Thyroid gland (tissue), 4 donors: ENCODE results near the gene SLC22A5. TPM values are rescaled to one million over a fixed set of nuclear protein-coding genes. Genes with fewer than 3 reads are reported as not detected.

Experiments
- DNase-seq, 2 donors: peaks; one replicate each; pipeline ENCODE4 v3.0.0-alpha.2; 2019
- H3K27ac ChIP-seq, 3 donors: fragments of 200-600 bp; sonication (generic); 1 replicate in 2 of 3; 2 replicates in 1 of 3; pipeline ENCODE4 v1.5.1; 2016 to 2019; ENCODE audit warnings: mild to moderate bottlenecking in 1 of 3, moderate library complexity in 1 of 3
- H3K27me3 ChIP-seq: fragments of 200-600 bp; sonication (generic); one replicate; pipeline ENCODE4 v1.5.1; 2019
- H3K36me3 ChIP-seq, 2 donors: fragments of 200-600 bp; sonication (generic); one replicate each; pipeline ENCODE4 v1.5.1; 2016 to 2019
- H3K4me1 ChIP-seq, 2 donors: fragments of 200-600 bp; sonication (generic); one replicate each; pipeline ENCODE4 v1.5.1; 2017 to 2019
- H3K4me3 ChIP-seq, 3 donors: fragments of 200-600 bp; sonication (generic); replicated peaks in 1 of 3; 1 replicate in 2 of 3; 2 replicates in 1 of 3; pipeline ENCODE4 v1.5.1; 2016; ENCODE audit warnings: mild to moderate bottlenecking in 1 of 3
- H3K9me3 ChIP-seq: fragments of 200-600 bp; sonication (generic); one replicate; pipeline ENCODE4 v1.5.1; 2017
- POLR2A ChIP-seq, 2 donors: fragments of 450-650 bp; IDR thresholded peaks; one replicate each; pipeline ENCODE4 v1.6.1; 2017; ENCODE audit warnings: antibody characterized with exemption in 2 of 2, mild to moderate bottlenecking in 2 of 2, moderate library complexity in 1 of 2
- WGBS, 2 donors: methylation state at CpG; one replicate each; pipeline ENCODE4 v1.1.5; 2017; 5-methylcytosine and 5-hydroxymethylcytosine counted together
- intact Hi-C: fragments of 100-400 bp; cut with DNase I; formaldehyde crosslinking; loops from one replicate; pipeline ENCODE4 v1.15.1; 2023
- microRNA-seq: library from miRNA; unstranded; fragments of <30 nt; microRNA quantifications from one replicate; pipeline ENCODE4, GENCODE V29; 2016
- small RNA-seq: library from RNA; depleted of rRNA; stranded (forward); fragments of <200 nt; gene quantifications from one replicate; pipeline ENCODE3, GENCODE V24; 2016
- total RNA-seq, 4 donors: library from RNA; depleted of rRNA; stranded (reverse); fragments of >200 nt; gene quantifications; one replicate each; pipeline ENCODE4 v1.2.3, GENCODE V29; 2016
- TF ChIP-seq, protein P1 (sequence below), 6 experiments: fragments of 200-600 bp in 3 of 6; fragments of 450-650 bp in 3 of 6; sonication (generic) in 3 of 6; IDR thresholded peaks; one replicate each; pipeline ENCODE4 v1.5.1; 2016 to 2019; ENCODE audit warnings: antibody characterized with exemption in 6 of 6, mild to moderate bottlenecking in 2 of 6, inconsistent platforms in 1 of 6, moderate library complexity in 1 of 6

The SLC22A5 gene
- total RNA-seq, 4 donors from 2014 or later, result 18.1 to 28.3 (median 24.2) TPM

DNA sequence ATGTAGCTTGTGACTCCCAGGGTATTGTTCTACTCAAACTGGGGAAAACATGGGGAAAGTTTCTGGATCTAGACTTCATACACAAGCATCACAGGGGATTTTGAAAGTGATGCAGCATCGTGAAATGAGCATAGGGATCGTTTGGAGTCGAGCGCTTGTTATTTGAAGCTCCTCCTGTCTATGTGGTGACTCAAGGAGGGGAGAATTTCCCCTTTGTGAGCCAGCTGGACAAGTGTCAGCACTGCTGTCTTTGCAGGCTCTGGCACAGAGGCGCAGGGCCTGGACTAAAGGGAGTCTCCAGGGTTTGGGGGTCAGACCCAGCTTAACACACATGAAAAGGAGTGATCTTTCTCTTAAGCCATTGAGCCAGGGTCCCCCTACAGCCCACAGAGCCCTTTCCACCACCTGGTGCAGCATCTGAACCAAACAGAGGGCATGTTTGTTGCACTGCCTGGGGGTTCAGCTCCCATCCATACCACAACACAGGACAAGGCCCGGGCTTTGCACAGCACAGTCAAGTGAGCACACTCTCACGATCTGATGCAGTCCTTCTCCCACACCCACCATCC, 70.1 kb downstream of the SLC22A5 start:
- peak overlapping the region in 2 of 3 donors; percentile 37 to 79 for H3K27ac ChIP-seq
- H3K4me3 ChIP-seq, result no peak overlapping the region
- peak in 1 of 2 donors; percentile 52 for DNase-seq
- WGBS, 2 donors, result 45 to 60% methylated on average over 7 of the region's 7 CpGs
- no peaks in the 10 kb centered on the region for H3K36me3 ChIP-seq
- H3K9me3 ChIP-seq, result no peaks in the 10 kb centered on the region
- no peaks in the 10 kb centered on the region for H3K27me3 ChIP-seq
- intact Hi-C loops, result no loop called here
- peaks cover 31 to 48% of the 10 kb centered on the region in 2 donors for H3K4me1 ChIP-seq
- TF ChIP-seq, protein P1, sequence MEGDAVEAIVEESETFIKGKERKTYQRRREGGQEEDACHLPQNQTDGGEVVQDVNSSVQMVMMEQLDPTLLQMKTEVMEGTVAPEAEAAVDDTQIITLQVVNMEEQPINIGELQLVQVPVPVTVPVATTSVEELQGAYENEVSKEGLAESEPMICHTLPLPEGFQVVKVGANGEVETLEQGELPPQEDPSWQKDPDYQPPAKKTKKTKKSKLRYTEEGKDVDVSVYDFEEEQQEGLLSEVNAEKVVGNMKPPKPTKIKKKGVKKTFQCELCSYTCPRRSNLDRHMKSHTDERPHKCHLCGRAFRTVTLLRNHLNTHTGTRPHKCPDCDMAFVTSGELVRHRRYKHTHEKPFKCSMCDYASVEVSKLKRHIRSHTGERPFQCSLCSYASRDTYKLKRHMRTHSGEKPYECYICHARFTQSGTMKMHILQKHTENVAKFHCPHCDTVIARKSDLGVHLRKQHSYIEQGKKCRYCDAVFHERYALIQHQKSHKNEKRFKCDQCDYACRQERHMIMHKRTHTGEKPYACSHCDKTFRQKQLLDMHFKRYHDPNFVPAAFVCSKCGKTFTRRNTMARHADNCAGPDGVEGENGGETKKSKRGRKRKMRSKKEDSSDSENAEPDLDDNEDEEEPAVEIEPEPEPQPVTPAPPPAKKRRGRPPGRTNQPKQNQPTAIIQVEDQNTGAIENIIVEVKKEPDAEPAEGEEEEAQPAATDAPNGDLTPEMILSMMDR (IDR thresholded peaks at IDR 0.05), result no peak
- no peak for TF ChIP-seq POLR2A (IDR thresholded peaks at IDR 0.05)

DNA sequence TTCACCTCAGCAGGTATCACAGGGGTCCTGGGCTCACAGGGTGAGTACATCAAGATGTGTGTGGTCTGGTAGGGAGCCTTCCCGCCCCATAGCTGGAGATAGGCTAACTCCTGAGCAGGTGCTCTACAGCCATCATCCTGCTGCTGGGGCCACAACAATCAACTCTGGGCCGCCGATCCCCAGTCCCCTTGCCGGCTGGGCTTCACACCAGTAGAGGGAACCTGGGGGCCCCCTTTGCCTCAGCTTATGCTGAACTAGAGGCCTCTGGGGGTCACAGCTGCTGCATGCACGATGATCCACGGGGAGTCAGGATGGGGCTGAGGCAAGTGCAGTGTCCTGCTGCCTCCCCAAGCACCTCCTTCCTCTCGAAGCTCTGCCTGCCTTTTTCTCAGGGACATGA, 74.6 kb downstream of the SLC22A5 start:
- Histone ChIP-seq H3K27me3 (no peaks in the 10 kb centered on the region), H3K36me3 (no peaks in the 10 kb centered on the region), H3K4me3 (no peak overlapping the region), H3K27ac (no peak overlapping the region), H3K9me3 (no peaks in the 10 kb centered on the region), H3K4me1 (peaks cover 31 to 39% of the 10 kb centered on the region in 2 donors)
- no peak for TF ChIP-seq POLR2A (IDR thresholded peaks at IDR 0.05)
- TF ChIP-seq, protein P1 (IDR thresholded peaks at IDR 0.05), result no peak
- DNase-seq, result no peak
- 58 to 81% methylated on average over 3 to 7 of the region's 7 CpGs for WGBS, 2 donors
- intact Hi-C loops, result no loop called here

Small RNAs within 50 kb of the gene (microRNA-seq; reads per million reads assigned to microRNA genes)
- not detected for gene MIR3936

Small RNAs within 50 kb of the gene (small RNA-seq; reads per million reads assigned to genes)
- gene MIR3936, result not detected

Other genes with a start within 250 kb of the SLC22A5 start
- gene P4HA2, start 141.9 kb upstream of the SLC22A5 start, total RNA-seq, result 10 to 100 TPM; 21.3 to 32.0 (median 29.6) TPM
- 10 to 100 TPM in 2 of 4 donors, 1 to 10 TPM in 2; 6.0 to 25.4 (median 13.3) TPM for gene PDLIM4, start 112.0 kb upstream of the SLC22A5 start, total RNA-seq
- under 1 TPM in 2 of 4 donors, not detected in 2; 0.54 to 0.78 TPM for gene SLC22A4, start 75.3 kb upstream of the SLC22A5 start, total RNA-seq
- gene IRF1, start 121.1 kb downstream of the SLC22A5 start, total RNA-seq, result 10 to 100 TPM; 24.6 to 49.7 (median 32.1) TPM
- not detected for gene IL5, start 173.8 kb downstream of the SLC22A5 start, total RNA-seq
- gene RAD50, start 187.3 kb downstream of the SLC22A5 start, total RNA-seq, result 10 to 100 TPM; 34.1 to 40.1 (median 37.5) TPM